AG04450 (cell line): Measurements from ENCODE around the gene SIGLEC1. TPM values are rescaled to one million over a fixed set of nuclear protein-coding genes. Genes with fewer than 3 reads are reported as not detected.

Source experiments
- CTCF ChIA-PET: fragments of 300-600, 350-600 bp; formaldehyde crosslinking; extraction: SDS; loops from one replicate; lab custom pipeline; 2022; ENCODE audit warnings: antibody characterized with exemption, inconsistent platforms; lab: Charles Lee
- POLR2A ChIA-PET: fragments of 350-600 bp; formaldehyde crosslinking; extraction: SDS; loops from one replicate; lab custom pipeline; 2021; ENCODE audit warnings: antibody characterized with exemption, inconsistent platforms; lab: Yijun Ruan, JAX
- DNase-seq: peaks from one replicate; pipeline ENCODE4 v3.0.0-alpha.2; 2011; ENCODE audit warnings: low read depth, low spot score
- H3K27ac ChIP-seq: one replicate; pipeline ENCODE4 v1.5.1; 2012; ENCODE audit warnings: low read depth, low read length, control low read depth
- H3K27me3 ChIP-seq: one replicate; pipeline ENCODE4 v1.6.0; 2012; ENCODE audit warnings: low read length; ENCODE audit not compliant: control insufficient read depth, insufficient read depth
- H3K4me3 ChIP-seq: 2 replicates; pipeline ENCODE4 v1.5.1; 2011; ENCODE audit warnings: mild to moderate bottlenecking, low read depth, low read length, control low read depth
- H3K9me3 ChIP-seq: 2 replicates; pipeline ENCODE4 v1.5.1; 2012; ENCODE audit warnings: low read length; ENCODE audit not compliant: control insufficient read depth, insufficient read depth
- polyA plus RNA-seq: library from polyadenylated mRNA; depleted of rRNA; stranded (reverse); fragments of >200 nt; gene quantifications from 2 replicates; pipeline ENCODE4 v1.2.3, GENCODE V29; 2011
- TF ChIP-seq, protein P1 (sequence below): IDR thresholded peaks from 2 replicates; pipeline ENCODE4 v1.5.1; 2011; ENCODE audit warnings: low read depth, low read length, control low read depth, inconsistent platforms

Gene SIGLEC1
- polyA plus RNA-seq, 1 experiment = not detected

GRCh38 chr20:3687655-3688054, 24.7 kb downstream of the SIGLEC1 start:
- ChIA-PET CTCF (interaction anchor here (0.6 to 2.3 kb wide), 5 partner anchors 9 to 131 kb away, joined by 3 to 16 read pairs (median 9); no protein-coding TSS in a partner anchor), POLR2A (interaction anchor here (0.9 to 1.4 kb wide), 4 partner anchors 11 to 108 kb away, joined by 3 to 6 read pairs (median 3); partner anchors contain the start of genes ADISSP and CDC25B)
- peaks cover 7% of the 10 kb centered on the region; the same call in 1 of the 2 replicates for H3K9me3 ChIP-seq
- TF ChIP-seq, protein P1, sequence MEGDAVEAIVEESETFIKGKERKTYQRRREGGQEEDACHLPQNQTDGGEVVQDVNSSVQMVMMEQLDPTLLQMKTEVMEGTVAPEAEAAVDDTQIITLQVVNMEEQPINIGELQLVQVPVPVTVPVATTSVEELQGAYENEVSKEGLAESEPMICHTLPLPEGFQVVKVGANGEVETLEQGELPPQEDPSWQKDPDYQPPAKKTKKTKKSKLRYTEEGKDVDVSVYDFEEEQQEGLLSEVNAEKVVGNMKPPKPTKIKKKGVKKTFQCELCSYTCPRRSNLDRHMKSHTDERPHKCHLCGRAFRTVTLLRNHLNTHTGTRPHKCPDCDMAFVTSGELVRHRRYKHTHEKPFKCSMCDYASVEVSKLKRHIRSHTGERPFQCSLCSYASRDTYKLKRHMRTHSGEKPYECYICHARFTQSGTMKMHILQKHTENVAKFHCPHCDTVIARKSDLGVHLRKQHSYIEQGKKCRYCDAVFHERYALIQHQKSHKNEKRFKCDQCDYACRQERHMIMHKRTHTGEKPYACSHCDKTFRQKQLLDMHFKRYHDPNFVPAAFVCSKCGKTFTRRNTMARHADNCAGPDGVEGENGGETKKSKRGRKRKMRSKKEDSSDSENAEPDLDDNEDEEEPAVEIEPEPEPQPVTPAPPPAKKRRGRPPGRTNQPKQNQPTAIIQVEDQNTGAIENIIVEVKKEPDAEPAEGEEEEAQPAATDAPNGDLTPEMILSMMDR = no peak
- H3K4me3 ChIP-seq = no peak overlapping the region
- H3K27me3 ChIP-seq = no peaks in the 10 kb centered on the region
- DNase-seq = peak; percentile 18
- H3K27ac ChIP-seq = no peak overlapping the region

- TF ChIP-seq, protein P1 = peak; percentile 33
- H3K4me3 ChIP-seq = no peak overlapping the region
- ChIA-PET CTCF (interaction anchor here (1.0 to 2.3 kb wide), 4 partner anchors 9 to 132 kb away, joined by 3 to 16 read pairs (median 12); no protein-coding TSS in a partner anchor), POLR2A (interaction anchor here (0.9 to 1.4 kb wide), 4 partner anchors 10 to 109 kb away, joined by 3 to 6 read pairs (median 3); partner anchors contain the start of genes ADISSP and CDC25B)
- H3K27ac ChIP-seq = peak overlapping the region; percentile 69
- peak; percentile 82 for DNase-seq
- H3K9me3 ChIP-seq = peaks cover 7% of the 10 kb centered on the region; the same call in 1 of the 2 replicates
- H3K27me3 ChIP-seq = no peaks in the 10 kb centered on the region
Observed at GRCh38 chr20:3686867-3687321, 25.5 kb downstream of the SIGLEC1 start.

DNA sequence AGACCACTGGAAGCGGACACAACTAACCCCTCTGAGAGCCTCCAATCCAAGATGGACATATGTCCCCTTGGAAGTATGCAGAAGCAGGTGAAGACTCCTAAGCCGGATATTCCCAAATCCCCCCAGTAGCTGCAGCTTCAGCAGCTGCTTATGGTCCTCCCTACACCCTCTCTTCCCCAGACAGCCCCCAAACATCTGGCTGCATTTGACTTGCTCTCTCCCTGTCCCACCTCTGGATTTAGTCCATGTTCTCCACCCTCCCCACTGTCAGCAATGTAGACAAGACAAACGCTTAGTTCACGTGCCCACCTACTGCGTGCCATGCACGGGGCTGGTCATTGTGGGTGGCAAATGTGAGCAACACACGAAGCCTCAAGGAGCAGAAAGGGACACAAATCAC, 26.0 kb downstream of the SIGLEC1 start:
- peak overlapping the region; percentile 32 for H3K27ac ChIP-seq
- no peak for DNase-seq
- H3K4me3 ChIP-seq = no peak overlapping the region
- H3K27me3 ChIP-seq = no peaks in the 10 kb centered on the region
- POLR2A ChIA-PET = interaction anchor here (1.1 to 1.4 kb wide), 3 partner anchors 10 to 110 kb away, joined by 3 to 6 read pairs (median 3); partner anchors contain the start of genes ADISSP and CDC25B
- CTCF ChIA-PET = interaction anchor here (1.1 to 2.3 kb wide), 3 partner anchors 21 to 133 kb away, joined by 9 to 16 read pairs (median 15); no protein-coding TSS in a partner anchor
- TF ChIP-seq, protein P1 = no peak
- H3K9me3 ChIP-seq = peaks cover 7% of the 10 kb centered on the region; the same call in 1 of the 2 replicates

DNA sequence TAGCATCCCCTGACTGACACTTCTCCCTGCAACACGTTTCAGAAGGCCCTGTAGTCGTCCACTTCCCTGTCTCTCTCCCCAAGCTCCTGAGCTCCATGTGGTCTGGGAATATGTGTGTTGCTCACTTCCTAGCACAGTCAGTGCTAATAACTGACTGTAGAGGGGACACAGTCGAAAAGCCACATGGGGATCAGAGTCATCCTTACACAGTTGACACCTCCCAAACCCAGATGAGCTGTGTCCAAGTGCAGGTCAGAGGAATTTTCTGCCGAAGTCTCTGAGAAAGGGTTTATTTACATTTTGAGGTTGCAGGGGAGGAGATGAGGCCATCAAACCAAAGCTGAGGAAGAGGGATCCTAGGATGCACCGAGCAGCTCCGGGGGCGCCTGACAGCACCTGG, 27.1 kb downstream of the SIGLEC1 start:
- no peak for DNase-seq
- POLR2A ChIA-PET = interaction anchor here (0.6 kb wide), 1 partner anchor 19 kb away, joined by 3 read pairs; no protein-coding TSS in a partner anchor
- CTCF ChIA-PET = interaction anchor here (0.6 to 1.6 kb wide), 4 partner anchors 9 to 170 kb away, joined by 3 to 8 read pairs (median 5); no protein-coding TSS in a partner anchor

More for the DNA sequence above, 27.1 kb downstream of the SIGLEC1 start:
- Histone ChIP-seq H3K27ac (peak overlapping the region; percentile 21), H3K9me3 (peaks cover 6% of the 10 kb centered on the region; the same call in 1 of the 2 replicates), H3K27me3 (no peaks in the 10 kb centered on the region), H3K4me3 (no peak overlapping the region)
- TF ChIP-seq, protein P1 = no peak
